OCI-LY7 (cell line): ENCODE data around the gene KIF12.

Experiments used
- CTCF ChIP-seq: fragments of 200-600 bp; sonication (generic); conservative IDR thresholded peaks from 2 replicates; pipeline ENCODE4 v1.5.1; 2014; ENCODE audit warnings: mild to moderate bottlenecking, antibody characterized with exemption, low read length, moderate library complexity, mixed read lengths
- EZH2phosphoT487 ChIP-seq: fragments of 200-600 bp; sonication (generic); IDR thresholded peaks from 2 replicates; pipeline ENCODE4 v1.6.1; 2018; ENCODE audit warnings: low read depth, borderline replicate concordance, mild to moderate bottlenecking, mixed run types, antibody characterized with exemption, low read length, moderate library complexity, mixed read lengths

- TF ChIP-seq CTCF (no peak), EZH2phosphoT487 (no peak)
Measured at GRCh38 chr9:114051706-114052105, 47.4 kb downstream of the KIF12 start.
